ENCODE data around the gene TMEM259. TPM values are rescaled to one million over a fixed set of nuclear protein-coding genes. Genes with fewer than 3 reads are reported as not detected.

TMEM259 gene
- total and polyA plus RNA-seq, 2 of the 13 experiments (the other 11 are each of a cell fraction or from before 2014, with no cell fraction given) = 64.7 to 164 TPM

DNA sequence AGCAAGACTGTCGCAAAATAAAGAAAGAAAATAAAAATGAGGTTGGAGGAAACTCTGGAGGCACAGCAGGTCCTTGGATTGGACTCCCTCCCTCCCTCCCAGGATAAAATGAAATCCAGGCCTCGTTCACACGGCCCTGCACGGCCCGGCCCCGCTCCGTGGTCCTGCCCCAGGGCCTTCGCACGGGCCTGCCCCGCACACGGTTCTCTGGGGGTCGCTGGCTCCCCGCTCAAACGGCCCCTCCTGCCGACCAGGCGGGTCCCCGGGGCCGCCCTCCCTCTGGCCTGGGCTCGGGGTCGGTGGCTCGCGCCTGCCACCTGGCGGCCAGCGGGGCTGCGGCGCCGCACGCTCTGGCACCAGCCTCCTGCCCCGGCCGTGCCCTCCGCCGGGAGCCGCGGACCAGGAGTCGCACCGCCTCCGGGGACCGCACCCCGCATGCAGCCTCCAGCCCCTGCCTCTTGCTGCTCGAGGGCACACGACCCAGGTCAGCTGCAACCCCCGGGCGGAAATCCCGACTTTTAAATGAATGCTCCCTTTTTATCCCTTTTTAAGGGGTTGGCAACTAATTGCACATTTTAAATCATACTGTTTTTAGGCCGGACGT lies 38.3 kb downstream of the TMEM259 start (continued):
- TF ChIP-seq, protein P1, sequence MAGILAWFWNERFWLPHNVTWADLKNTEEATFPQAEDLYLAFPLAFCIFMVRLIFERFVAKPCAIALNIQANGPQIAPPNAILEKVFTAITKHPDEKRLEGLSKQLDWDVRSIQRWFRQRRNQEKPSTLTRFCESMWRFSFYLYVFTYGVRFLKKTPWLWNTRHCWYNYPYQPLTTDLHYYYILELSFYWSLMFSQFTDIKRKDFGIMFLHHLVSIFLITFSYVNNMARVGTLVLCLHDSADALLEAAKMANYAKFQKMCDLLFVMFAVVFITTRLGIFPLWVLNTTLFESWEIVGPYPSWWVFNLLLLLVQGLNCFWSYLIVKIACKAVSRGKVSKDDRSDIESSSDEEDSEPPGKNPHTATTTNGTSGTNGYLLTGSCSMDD (CRISPR knock-in tag; IDR thresholded peaks at IDR 0.05) = no peak
- TF ChIP-seq MLX (CRISPR knock-in tag; IDR thresholded peaks at IDR 0.05) = no peak
- TF ChIP-seq, protein P2, sequence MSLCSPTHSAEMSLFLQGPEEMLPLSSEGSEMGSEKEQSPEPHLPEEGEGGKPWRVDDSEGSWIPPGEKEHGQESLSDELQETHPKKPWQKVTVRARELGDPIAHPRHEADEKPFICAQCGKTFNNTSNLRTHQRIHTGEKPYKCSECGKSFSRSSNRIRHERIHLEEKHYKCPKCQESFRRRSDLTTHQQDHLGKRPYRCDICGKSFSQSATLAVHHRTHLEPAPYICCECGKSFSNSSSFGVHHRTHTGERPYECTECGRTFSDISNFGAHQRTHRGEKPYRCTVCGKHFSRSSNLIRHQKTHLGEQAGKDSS (CRISPR knock-in tag; IDR thresholded peaks at IDR 0.05; ENCODE audit: borderline replicate concordance, low read depth) = peak; percentile 23; the same call in 1 of the 2 replicates
- no peak for TF ChIP-seq DMTF1 (CRISPR knock-in tag; IDR thresholded peaks at IDR 0.05)
- no peak for TF ChIP-seq HMGA1 (CRISPR knock-in tag; conservative IDR thresholded peaks at IDR 0.05)
- TF ChIP-seq SRSF9 (IDR thresholded peaks at IDR 0.05; ENCODE audit: borderline replicate concordance, insufficient read depth, low read depth, low read length, poor library complexity, severe bottlenecking) = no peak
- no peak; the same call in 1 of the 2 replicates for TF ChIP-seq NCOA2 (CRISPR knock-in tag; IDR thresholded peaks at IDR 0.05)
- 0 out of 2 replicates have a peak, but pooled peaks have one; percentile 25 for TF ChIP-seq TGIF2 (CRISPR knock-in tag; IDR thresholded peaks at IDR 0.05)
- no peak for TF ChIP-seq JUND (CRISPR knock-in tag; IDR thresholded peaks at IDR 0.05)
- no peak for TF ChIP-seq ZFP36L1 (CRISPR knock-in tag; IDR thresholded peaks at IDR 0.05)
- 0 out of 2 replicates have a peak, but pooled peaks have one; percentile 20 for TF ChIP-seq TFDP2 (CRISPR knock-in tag; IDR thresholded peaks at IDR 0.05)
- TF ChIP-seq HMG20A (CRISPR knock-in tag; IDR thresholded peaks at IDR 0.05; ENCODE audit: borderline replicate concordance) = no peak
- TF ChIP-seq ADNP (CRISPR knock-in tag; IDR thresholded peaks at IDR 0.05) = no peak; the same call in 1 of the 2 replicates
- no peak for TF ChIP-seq HDAC1 (CRISPR knock-in tag; IDR thresholded peaks at IDR 0.05)
- TF ChIP-seq ZNF460 (CRISPR knock-in tag; IDR thresholded peaks at IDR 0.05; ENCODE audit: borderline replicate concordance) = no peak
- TF ChIP-seq TBX3 (IDR thresholded peaks at IDR 0.05; ENCODE audit: borderline replicate concordance) = no peak
- no peak for TF ChIP-seq HNRNPLL (IDR thresholded peaks at IDR 0.05; ENCODE audit: low read depth, low read length, poor library complexity, severe bottlenecking)
- TF ChIP-seq ZBTB20 (CRISPR knock-in tag; IDR thresholded peaks at IDR 0.05; ENCODE audit: borderline replicate concordance, low read depth) = no peak
- TF ChIP-seq BRCA1 (CRISPR knock-in tag; IDR thresholded peaks at IDR 0.05) = no peak
- 0 out of 2 replicates have a peak, but pooled peaks have one; percentile 20 for TF ChIP-seq ZNF772 (CRISPR knock-in tag; IDR thresholded peaks at IDR 0.05)
- TF ChIP-seq RFXANK (CRISPR knock-in tag; IDR thresholded peaks at IDR 0.05) = no peak
- TF ChIP-seq, protein P3, sequence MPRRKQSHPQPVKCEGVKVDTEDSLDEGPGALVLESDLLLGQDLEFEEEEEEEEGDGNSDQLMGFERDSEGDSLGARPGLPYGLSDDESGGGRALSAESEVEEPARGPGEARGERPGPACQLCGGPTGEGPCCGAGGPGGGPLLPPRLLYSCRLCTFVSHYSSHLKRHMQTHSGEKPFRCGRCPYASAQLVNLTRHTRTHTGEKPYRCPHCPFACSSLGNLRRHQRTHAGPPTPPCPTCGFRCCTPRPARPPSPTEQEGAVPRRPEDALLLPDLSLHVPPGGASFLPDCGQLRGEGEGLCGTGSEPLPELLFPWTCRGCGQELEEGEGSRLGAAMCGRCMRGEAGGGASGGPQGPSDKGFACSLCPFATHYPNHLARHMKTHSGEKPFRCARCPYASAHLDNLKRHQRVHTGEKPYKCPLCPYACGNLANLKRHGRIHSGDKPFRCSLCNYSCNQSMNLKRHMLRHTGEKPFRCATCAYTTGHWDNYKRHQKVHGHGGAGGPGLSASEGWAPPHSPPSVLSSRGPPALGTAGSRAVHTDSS (CRISPR knock-in tag; conservative IDR thresholded peaks at IDR 0.05) = no peak
- peak; percentile 56; the same call in 1 of the 2 replicates for TF ChIP-seq GABPB1 (CRISPR knock-in tag; IDR thresholded peaks at IDR 0.05)
- no peak for TF ChIP-seq SSRP1 (CRISPR knock-in tag; IDR thresholded peaks at IDR 0.05)

Measured in HepG2 (cell line).